GM12872 (cell line): Measurements from ENCODE around the gene GSTO1.

Experiments
- TF ChIP-seq, protein P1 (sequence below): IDR thresholded peaks from 3 replicates; pipeline ENCODE4 v1.5.1; 2011; ENCODE audit warnings: low read depth, mild to moderate bottlenecking, low read length, moderate library complexity; ENCODE audit not compliant: insufficient read depth

The GSTO1 gene

DNA sequence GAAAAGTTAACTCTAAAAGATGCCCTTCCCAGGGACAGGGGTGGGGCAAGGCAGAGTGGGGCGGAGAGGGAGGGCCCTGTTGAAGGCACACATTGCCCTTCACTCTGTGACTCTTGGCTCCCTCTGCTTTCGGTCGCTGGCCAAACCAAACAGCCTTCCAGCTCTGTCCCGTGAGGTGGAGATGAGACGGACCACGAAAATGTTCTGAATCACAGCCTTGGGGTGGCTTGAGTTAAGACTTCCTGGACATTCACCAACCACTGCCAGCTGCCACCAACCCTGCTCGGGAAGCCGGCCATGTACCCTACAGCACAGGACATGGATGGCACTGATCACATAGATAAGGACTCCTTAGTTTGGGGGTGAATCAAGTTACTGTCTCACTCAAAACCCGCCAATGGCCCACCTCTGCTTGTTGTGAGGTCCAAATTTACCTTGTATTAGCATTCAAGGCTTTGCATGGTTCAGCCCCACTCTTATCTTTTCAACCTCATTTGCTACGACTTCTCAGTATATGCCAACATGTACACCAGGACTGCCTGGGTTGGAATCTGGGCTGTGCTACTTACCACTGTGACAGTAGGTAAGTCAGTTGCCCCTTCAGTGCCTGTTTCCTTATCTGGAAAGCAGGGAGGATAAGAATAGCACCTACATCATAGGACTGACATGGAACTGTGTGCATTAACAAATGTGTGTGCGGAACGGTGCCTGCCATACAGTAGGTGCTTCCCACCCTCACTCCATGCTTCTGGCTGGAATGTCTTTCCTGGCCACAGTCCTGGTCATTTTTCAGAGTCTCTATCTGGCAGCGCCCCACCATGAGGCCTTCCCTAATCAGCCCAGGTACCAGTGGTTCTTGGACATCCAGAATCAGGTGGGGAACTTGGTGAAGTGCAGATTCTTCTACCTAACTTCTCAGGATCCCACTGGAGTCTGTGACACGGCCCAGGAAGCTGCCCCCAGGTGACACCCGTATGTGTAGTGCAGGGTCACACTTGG lies 55.6 kb downstream of the GSTO1 start:
- TF ChIP-seq, protein P1, sequence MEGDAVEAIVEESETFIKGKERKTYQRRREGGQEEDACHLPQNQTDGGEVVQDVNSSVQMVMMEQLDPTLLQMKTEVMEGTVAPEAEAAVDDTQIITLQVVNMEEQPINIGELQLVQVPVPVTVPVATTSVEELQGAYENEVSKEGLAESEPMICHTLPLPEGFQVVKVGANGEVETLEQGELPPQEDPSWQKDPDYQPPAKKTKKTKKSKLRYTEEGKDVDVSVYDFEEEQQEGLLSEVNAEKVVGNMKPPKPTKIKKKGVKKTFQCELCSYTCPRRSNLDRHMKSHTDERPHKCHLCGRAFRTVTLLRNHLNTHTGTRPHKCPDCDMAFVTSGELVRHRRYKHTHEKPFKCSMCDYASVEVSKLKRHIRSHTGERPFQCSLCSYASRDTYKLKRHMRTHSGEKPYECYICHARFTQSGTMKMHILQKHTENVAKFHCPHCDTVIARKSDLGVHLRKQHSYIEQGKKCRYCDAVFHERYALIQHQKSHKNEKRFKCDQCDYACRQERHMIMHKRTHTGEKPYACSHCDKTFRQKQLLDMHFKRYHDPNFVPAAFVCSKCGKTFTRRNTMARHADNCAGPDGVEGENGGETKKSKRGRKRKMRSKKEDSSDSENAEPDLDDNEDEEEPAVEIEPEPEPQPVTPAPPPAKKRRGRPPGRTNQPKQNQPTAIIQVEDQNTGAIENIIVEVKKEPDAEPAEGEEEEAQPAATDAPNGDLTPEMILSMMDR: no peak

DNA sequence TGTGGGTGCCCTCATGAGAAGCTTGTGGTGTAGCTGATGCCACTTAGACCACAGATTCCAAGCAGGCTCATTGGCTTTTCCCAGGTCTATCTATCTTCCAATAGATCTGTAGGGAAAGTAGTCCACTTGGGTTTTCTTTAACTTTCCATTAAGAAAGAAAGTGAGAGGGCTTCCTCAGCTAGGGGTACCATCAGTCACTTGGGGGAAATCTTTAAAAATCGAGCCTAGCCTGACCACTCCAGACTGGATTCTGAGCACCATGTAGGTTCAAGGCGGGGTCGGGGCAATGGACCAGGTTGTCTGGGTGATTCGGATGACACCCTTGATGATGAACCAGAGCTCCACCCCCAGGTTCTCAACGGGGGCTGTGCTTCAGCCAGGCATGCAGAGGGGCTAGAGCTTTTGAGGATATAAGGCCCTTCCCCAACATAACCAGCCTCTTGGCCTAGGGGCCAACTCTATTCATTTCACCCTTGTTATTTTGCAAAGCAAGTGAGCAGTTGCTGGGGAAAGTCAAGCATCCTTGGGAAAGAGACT lies 56.6 kb downstream of the GSTO1 start:
- TF ChIP-seq, protein P1: no peak

DNA sequence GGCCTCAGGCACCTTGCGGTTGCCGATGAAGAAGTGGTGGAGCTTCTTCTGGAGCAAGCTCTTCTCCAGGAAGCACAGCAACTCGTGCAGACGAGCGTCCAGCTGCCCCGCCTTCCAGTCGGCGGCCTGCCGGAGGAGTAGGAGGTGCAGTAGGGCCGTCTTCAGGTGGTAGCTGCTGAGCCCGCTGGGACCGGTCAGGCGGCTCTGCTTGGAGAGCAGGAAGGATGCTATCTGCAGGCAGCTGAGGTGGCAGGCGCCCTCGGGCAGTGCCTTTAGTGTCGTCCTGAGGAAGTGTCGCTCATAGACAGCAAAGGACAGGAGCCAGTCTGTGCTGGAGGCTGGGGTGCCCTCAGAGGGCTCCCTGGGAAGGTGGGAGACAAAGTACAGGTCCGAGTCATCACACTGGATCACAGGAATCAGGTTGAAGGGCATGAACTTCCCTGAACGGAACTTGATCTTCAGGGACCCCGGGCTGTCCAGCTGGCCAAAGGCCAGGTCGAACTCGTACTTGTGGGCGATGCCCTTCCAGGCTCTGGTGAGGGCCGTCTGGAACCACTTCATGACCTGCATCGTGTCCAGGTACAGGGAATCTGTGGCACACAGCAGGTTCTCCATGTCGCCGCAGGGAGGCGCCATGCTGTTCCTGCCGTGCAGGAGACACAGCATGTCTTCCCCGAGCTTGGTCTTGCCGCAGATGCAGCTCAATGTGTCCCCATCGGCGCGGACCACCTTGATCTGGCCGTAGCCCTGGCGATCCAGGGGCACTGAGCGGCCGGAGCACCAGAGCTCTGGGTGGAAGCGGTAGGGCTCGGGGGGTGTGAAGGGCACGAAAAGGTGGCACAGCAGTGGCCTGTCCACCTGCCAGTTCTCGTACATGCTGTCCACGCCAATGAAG lies 60.1 kb downstream of the GSTO1 start:
- TF ChIP-seq, protein P1: no peak

DNA sequence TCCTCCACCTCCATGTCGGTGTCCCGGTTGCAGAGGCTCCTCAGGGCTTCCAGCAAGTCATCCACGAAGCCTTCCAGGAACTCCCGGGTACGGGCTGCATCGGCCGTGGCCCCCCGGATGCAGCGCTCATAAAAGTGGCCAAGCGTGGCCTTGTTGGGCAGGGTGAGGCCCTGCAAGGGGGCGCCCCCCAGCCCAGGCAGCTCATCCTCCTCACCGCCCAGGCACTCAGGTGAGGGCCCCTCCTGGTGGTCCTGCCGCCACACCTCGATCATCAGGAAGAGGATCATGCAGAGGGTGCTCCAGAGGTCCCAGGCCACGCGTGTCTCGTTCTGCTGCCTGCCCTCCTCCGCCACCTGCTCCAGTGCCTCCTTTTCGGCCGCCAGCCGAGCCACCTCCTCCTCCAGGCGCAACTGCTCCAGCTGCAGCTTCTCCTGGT lies 60.8 kb downstream of the GSTO1 start:
- TF ChIP-seq, protein P1: no peak

DNA sequence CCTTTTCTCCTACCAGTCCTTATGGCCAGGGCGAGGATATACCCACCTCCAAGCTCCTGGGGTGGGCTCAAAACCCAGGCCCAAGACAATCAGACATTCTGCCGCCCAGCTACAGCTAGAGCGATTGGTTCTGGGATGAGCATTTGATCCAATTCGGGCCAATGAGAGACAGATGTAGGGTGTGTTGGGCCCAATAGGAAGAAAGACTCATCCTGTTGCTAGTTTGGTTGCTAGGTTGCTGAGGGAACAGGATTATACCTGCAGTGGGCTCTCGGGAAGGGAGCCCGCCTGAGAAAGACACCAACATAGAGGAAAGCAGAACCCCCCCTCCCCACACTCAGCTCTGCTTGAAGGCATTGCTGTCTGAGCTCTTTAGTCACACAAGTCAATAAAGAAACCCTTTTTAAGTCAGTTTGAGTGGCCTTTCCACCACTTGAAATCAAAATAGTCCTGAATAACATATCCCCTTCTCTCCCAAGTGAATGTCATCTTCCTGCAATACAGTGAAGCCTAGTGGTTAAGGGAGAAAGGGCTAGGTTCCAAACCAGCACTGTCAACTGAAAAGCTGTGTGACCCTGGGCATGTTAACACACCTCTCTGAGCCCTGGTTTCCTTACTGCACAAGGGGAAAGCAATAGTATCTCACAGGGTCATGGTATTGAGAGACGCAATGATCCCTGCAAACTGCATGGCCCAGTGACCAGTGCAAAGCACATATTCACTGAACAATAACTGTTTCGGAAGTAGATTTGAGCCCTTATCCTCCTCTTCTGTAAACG lies 61.8 kb downstream of the GSTO1 start:
- TF ChIP-seq, protein P1: no peak
